HL-60 (cell line): ENCODE results near the gene ADAMTS3.

ENCODE experiments used
- DNase-seq, 2 experiments: peaks; one replicate each; pipeline ENCODE4 v3.0.0-alpha.2; 2010 to 2020; ENCODE audit warnings: low read depth in 1 of 2, low spot score in 1 of 2
- H3K27ac ChIP-seq: fragments of 250-450 bp; sonication (Bioruptor Pico); replicated peaks from 2 replicates; pipeline ENCODE4 v1.5.1; 2020; ENCODE audit warnings: mild to moderate bottlenecking, moderate library complexity
- H3K27me3 ChIP-seq: fragments of 250-450 bp; sonication (Bioruptor Pico); 2 replicates; pipeline ENCODE4 v1.5.1; 2021; ENCODE audit warnings: mild to moderate bottlenecking, moderate library complexity; ENCODE audit not compliant: insufficient read depth, poor library complexity, severe bottlenecking
- H3K4me3 ChIP-seq: replicated peaks from 2 replicates; pipeline ENCODE4 v1.5.1; 2011; ENCODE audit warnings: mild to moderate bottlenecking, control low read depth, low read length; ENCODE audit not compliant: insufficient read depth
- GABPA ChIP-seq: IDR thresholded peaks from 2 replicates; pipeline ENCODE4 v1.6.1; 2012; ENCODE audit warnings: low read depth
- POLR2AphosphoS5 ChIP-seq: IDR thresholded peaks from 2 replicates; pipeline ENCODE4 v1.6.1; 2012; ENCODE audit warnings: low read depth
- SPI1 ChIP-seq: IDR thresholded peaks from 2 replicates; pipeline ENCODE4 v1.6.1; 2012; ENCODE audit warnings: low read depth, mild to moderate bottlenecking, borderline replicate concordance
- TF ChIP-seq, protein P1 (sequence below): IDR thresholded peaks from one replicate; pipeline ENCODE4 v1.5.1; 2011; ENCODE audit warnings: low read length, control low read depth, inconsistent platforms; ENCODE audit not compliant: insufficient read depth
- TF ChIP-seq, protein P2 (sequence below): IDR thresholded peaks from 2 replicates; pipeline ENCODE4 v1.6.1; 2012; ENCODE audit warnings: low read depth; ENCODE audit not compliant: insufficient replicate concordance

Gene ADAMTS3

DNA sequence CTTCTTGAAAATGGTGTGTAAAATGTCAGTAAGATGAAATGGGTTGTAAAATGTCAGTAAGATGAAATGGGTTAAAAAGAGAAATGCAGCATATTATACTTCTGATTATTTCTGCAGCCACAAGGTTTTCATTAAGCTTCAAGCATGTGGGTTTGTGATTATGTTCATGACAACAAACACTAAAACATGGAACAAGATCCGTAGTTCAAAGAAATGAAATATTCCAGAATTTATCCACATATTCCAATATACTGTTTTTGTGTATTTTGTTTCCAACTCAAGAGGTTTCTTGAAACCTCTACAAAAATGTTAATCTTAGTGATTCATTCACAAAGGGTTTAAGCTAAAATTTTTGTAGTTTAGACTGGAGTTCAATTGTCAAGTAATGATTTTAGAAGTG, 84.0 kb downstream of the ADAMTS3 start:
- DNase-seq: no peak
- H3K4me3 ChIP-seq: no peak overlapping the region

DNA sequence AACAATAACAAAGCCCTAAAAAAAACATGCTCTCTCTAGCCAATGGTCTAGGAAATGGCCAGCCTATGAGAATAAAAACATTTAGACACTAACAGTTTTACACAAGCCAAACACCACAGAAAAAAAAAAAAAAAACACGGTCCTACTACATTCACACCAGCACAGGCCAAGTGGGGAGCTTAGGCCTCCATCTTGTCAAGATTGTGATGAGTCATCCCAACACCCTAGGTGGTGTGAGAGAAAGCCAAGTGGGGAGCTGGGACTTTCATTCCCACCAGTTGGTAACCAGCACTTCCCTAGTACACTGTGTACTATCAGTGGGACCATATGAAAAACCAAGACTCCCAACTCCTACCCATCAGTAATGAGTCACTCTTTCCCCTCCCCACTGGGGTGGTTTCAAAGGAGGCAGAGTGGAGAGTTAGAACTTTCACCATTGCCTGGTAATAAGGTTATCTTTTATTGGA, 95.6 kb downstream of the ADAMTS3 start:
- Histone ChIP-seq H3K27ac (no peak overlapping the region), H3K27me3 (no peaks in the 10 kb centered on the region), H3K4me3 (no peak overlapping the region)
- no peak for DNase-seq
- TF ChIP-seq, protein P1, sequence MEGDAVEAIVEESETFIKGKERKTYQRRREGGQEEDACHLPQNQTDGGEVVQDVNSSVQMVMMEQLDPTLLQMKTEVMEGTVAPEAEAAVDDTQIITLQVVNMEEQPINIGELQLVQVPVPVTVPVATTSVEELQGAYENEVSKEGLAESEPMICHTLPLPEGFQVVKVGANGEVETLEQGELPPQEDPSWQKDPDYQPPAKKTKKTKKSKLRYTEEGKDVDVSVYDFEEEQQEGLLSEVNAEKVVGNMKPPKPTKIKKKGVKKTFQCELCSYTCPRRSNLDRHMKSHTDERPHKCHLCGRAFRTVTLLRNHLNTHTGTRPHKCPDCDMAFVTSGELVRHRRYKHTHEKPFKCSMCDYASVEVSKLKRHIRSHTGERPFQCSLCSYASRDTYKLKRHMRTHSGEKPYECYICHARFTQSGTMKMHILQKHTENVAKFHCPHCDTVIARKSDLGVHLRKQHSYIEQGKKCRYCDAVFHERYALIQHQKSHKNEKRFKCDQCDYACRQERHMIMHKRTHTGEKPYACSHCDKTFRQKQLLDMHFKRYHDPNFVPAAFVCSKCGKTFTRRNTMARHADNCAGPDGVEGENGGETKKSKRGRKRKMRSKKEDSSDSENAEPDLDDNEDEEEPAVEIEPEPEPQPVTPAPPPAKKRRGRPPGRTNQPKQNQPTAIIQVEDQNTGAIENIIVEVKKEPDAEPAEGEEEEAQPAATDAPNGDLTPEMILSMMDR: no peak
- no peak for TF ChIP-seq SPI1
- TF ChIP-seq, protein P2, sequence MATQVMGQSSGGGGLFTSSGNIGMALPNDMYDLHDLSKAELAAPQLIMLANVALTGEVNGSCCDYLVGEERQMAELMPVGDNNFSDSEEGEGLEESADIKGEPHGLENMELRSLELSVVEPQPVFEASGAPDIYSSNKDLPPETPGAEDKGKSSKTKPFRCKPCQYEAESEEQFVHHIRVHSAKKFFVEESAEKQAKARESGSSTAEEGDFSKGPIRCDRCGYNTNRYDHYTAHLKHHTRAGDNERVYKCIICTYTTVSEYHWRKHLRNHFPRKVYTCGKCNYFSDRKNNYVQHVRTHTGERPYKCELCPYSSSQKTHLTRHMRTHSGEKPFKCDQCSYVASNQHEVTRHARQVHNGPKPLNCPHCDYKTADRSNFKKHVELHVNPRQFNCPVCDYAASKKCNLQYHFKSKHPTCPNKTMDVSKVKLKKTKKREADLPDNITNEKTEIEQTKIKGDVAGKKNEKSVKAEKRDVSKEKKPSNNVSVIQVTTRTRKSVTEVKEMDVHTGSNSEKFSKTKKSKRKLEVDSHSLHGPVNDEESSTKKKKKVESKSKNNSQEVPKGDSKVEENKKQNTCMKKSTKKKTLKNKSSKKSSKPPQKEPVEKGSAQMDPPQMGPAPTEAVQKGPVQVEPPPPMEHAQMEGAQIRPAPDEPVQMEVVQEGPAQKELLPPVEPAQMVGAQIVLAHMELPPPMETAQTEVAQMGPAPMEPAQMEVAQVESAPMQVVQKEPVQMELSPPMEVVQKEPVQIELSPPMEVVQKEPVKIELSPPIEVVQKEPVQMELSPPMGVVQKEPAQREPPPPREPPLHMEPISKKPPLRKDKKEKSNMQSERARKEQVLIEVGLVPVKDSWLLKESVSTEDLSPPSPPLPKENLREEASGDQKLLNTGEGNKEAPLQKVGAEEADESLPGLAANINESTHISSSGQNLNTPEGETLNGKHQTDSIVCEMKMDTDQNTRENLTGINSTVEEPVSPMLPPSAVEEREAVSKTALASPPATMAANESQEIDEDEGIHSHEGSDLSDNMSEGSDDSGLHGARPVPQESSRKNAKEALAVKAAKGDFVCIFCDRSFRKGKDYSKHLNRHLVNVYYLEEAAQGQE: no peak
- TF ChIP-seq POLR2AphosphoS5: no peak
- TF ChIP-seq GABPA: no peak

More for the DNA sequence above, 84.0 kb downstream of the ADAMTS3 start:
- H3K27me3 ChIP-seq: no peaks in the 10 kb centered on the region
- no peak for TF ChIP-seq SPI1
- TF ChIP-seq POLR2AphosphoS5: no peak
- no peak for TF ChIP-seq GABPA
- TF ChIP-seq, protein P2: no peak
- TF ChIP-seq, protein P1: no peak
- H3K27ac ChIP-seq: no peak overlapping the region

DNA sequence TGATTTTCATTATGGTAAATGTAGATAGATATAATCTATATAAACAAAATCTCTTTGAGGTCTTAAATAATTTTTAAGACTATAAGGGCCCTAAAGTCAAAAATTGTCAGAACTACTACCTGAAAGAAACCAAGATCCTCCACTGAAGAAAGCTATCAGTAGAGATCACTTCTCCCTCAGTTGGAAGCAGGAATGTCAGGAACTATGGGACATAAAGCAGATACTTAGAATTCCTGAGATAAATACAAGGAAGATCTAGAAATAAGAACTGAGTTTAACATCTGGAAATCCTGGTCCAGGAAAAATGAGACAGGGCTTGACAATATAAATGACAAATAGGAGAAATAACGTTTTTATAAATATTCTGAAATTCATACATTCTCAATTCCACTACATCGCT, 97.2 kb downstream of the ADAMTS3 start:
- Histone ChIP-seq H3K4me3 (no peak overlapping the region), H3K27ac (no peak overlapping the region), H3K27me3 (no peaks in the 10 kb centered on the region)
- DNase-seq: no peak
- TF ChIP-seq GABPA (no peak), POLR2AphosphoS5 (no peak), SPI1 (no peak)
- TF ChIP-seq, protein P2: no peak
- TF ChIP-seq, protein P1: no peak
